Adipocyte (in vitro differentiated cells): ENCODE results near the gene ASCC3.
A peak's percentile ranks its signal among the peaks of the same experiment; 100 is the strongest.

Experiments
- DNase-seq: peaks from one replicate; pipeline ENCODE4 v3.0.0-alpha.2; 2015; ENCODE audit warnings: low read depth
- H3K27me3 ChIP-seq: replicated peaks from 2 replicates; pipeline ENCODE4 v1.7.0; 2013; ENCODE audit warnings: mild to moderate bottlenecking, low read length, moderate library complexity; ENCODE audit not compliant: control insufficient read depth, insufficient read depth
- H3K36me3 ChIP-seq: 2 replicates; pipeline ENCODE4 v1.7.0; 2013; ENCODE audit warnings: low read length, mild to moderate bottlenecking, moderate library complexity; ENCODE audit not compliant: control insufficient read depth, insufficient read depth, severe bottlenecking
- H3K4me1 ChIP-seq: 2 replicates; pipeline ENCODE4 v1.7.0; 2013; ENCODE audit warnings: mild to moderate bottlenecking, low read length, moderate library complexity; ENCODE audit not compliant: control insufficient read depth, insufficient read depth
- H3K4me3 ChIP-seq: 2 replicates; pipeline ENCODE4 v1.7.0; 2013; ENCODE audit warnings: mild to moderate bottlenecking, low read length, moderate library complexity
- H3K9ac ChIP-seq: 2 replicates; pipeline ENCODE4 v1.7.0; 2013; ENCODE audit warnings: mild to moderate bottlenecking, low read length, moderate library complexity
- H3K9me3 ChIP-seq: 2 replicates; pipeline ENCODE4 v1.7.0; 2013; ENCODE audit warnings: mild to moderate bottlenecking, low read length, moderate library complexity; ENCODE audit not compliant: control insufficient read depth

Gene ASCC3

DNA sequence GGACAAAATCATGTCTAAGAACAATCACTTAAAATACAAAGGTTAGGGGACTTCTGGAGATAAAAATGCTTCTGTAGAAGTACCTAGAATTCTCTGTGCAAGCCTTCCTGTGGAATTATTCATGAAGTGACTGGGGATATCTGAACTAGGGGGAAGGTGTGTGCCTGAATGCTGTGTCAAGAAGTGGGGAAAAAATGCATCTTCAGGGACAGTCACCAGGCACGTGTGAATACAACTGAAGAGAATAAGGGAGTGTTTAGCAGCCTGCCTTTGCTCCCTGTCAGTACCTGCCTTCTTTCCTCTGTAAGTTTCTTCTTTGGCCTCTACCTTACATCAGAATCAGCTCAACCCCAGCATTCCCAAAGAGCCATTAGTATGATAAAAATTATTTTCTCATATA is 201.0 kb downstream of the ASCC3 start:
- DNase-seq, result no peak
- H3K36me3 ChIP-seq, result peaks cover 7% of the 10 kb centered on the region
- no peak overlapping the region for H3K4me3 ChIP-seq
- no peaks in the 10 kb centered on the region for H3K9me3 ChIP-seq
- peaks cover 8% of the 10 kb centered on the region for H3K4me1 ChIP-seq
- no peaks in the 10 kb centered on the region for H3K27me3 ChIP-seq
- no peak overlapping the region for H3K9ac ChIP-seq

DNA sequence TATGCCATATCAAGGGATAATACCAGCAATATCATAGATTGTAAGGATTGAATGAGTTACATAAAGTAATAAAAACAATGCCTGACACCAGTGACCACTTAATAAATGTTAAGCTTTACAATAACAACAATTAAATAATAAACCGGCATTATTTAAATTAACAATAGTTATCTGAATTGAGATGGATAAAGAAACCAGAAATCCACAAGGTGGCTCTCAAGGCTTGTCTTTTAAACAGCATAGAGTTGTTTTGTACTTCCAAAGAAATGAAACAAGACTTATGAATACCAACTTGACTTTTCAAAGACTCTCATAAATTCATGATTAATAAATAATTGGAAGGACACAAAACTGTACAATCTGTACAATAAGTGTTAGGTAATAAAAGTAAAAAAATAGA is 203.1 kb downstream of the ASCC3 start:
- Histone ChIP-seq H3K4me3 (no peak overlapping the region), H3K36me3 (peaks cover 7% of the 10 kb centered on the region), H3K27me3 (no peaks in the 10 kb centered on the region), H3K4me1 (no peaks in the 10 kb centered on the region), H3K9me3 (no peaks in the 10 kb centered on the region), H3K9ac (no peak overlapping the region)
- DNase-seq, result peak; percentile 43

DNA sequence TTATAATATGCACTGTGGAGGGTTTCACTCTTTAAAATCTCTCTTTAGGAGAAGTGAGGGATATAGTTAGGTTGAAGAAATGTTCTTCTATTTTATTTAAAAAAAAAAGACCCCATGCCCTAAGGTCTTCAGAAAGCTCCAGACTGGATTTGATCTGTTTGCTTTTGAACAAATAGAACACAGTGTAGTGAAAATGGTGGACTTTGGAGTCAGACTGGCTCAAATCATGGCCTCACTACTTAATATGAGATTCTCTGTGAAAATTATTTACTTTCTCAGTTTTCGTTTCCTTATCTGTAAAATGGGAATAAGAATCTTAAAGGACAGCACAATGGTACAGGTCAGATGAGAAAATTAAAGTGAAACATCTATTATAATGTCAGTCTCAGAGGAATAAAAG is 203.9 kb downstream of the ASCC3 start:
- Histone ChIP-seq H3K4me1 (no peaks in the 10 kb centered on the region), H3K4me3 (no peak overlapping the region), H3K36me3 (peaks cover 7% of the 10 kb centered on the region)

DNA sequence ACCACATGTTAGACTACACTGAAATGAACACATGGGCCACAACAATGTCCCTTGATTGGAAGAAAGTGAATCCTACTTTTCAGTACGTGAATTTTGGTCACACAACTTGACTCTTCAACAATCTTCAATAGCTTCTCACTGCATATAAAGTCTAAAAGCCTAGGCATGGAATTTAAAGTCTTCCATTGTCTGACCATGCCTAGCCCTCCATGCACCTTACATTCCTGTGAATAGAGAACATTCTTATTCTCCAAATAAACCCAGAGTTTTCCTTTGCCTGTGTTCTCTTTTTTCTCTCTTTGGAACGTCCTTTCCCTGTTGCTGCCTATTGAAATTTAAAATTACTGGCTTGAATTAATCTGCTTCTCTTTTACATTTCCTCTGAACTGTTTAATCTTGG is 207.5 kb downstream of the ASCC3 start:
- no peak overlapping the region for H3K9ac ChIP-seq
- DNase-seq, result no peak
- H3K9me3 ChIP-seq, result no peaks in the 10 kb centered on the region
- no peaks in the 10 kb centered on the region for H3K4me1 ChIP-seq
- peaks cover 6% of the 10 kb centered on the region for H3K36me3 ChIP-seq
- no peaks in the 10 kb centered on the region for H3K27me3 ChIP-seq
- no peak overlapping the region for H3K4me3 ChIP-seq

More for the DNA sequence above, 203.9 kb downstream of the ASCC3 start:
- no peak for DNase-seq
- Histone ChIP-seq H3K9ac (no peak overlapping the region), H3K27me3 (no peaks in the 10 kb centered on the region), H3K9me3 (no peaks in the 10 kb centered on the region)

DNA sequence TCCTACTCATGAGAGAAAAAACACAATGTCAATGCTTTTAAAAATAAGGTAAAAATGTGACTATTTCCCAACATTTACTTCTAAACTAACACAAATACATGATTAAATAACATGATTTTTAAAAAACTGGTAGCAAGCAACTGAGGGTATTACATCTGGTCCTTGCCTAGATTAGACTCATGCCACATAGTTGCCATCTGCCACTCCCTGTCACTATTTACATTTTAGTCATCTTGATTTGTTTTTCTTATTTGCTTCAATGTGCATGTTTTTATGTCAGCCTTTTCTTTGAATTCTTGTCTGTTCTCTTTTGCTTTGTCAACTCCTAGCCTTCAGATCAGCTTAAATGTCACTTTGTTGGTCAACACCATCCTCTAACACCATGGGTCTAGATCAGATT is 209.4 kb downstream of the ASCC3 start:
- Histone ChIP-seq H3K9ac (no peak overlapping the region), H3K36me3 (peaks cover 3% of the 10 kb centered on the region), H3K9me3 (no peaks in the 10 kb centered on the region), H3K4me1 (no peaks in the 10 kb centered on the region), H3K4me3 (no peak overlapping the region), H3K27me3 (no peaks in the 10 kb centered on the region)
- no peak for DNase-seq

DNA sequence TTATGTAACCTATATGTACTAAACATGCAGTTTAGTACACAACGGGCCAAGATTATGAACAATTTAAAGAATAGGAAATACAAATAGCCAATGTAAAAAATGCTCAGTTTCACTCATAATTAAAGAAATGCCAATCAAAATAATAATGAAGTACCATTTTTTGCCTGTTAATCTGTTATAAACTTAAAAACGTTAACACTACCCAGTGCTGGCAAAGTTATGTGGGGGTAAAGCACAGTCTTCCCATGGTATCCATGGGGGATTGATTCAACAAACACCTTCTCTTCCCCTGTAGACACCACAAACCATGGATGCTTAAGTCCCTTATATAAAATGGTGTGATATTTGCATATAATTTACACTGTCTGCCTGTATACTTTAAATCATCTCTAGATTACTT is 211.1 kb downstream of the ASCC3 start:
- no peak overlapping the region for H3K4me3 ChIP-seq
- no peaks in the 10 kb centered on the region for H3K27me3 ChIP-seq
- no peak overlapping the region for H3K9ac ChIP-seq
- H3K9me3 ChIP-seq, result no peaks in the 10 kb centered on the region
- H3K36me3 ChIP-seq, result peaks cover 3% of the 10 kb centered on the region
- no peaks in the 10 kb centered on the region for H3K4me1 ChIP-seq
- no peak for DNase-seq

DNA sequence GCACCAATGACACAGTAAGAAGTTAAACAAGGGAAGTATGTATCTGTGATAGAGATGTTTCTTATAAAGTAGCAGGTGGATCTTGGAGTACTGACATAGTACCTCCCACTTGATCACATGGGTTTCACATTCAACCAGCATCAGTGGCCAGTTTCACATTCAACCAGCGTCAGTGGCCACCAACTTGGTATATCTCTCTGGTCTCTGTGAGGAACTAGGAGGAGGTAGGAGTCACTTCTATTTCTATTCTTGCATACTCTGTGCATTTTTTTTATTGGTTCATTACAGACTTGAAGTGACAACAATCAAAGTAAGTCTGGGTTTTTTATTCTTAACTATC is 216.1 kb downstream of the ASCC3 start:
- H3K4me1 ChIP-seq, result peaks cover 17% of the 10 kb centered on the region

DNA sequence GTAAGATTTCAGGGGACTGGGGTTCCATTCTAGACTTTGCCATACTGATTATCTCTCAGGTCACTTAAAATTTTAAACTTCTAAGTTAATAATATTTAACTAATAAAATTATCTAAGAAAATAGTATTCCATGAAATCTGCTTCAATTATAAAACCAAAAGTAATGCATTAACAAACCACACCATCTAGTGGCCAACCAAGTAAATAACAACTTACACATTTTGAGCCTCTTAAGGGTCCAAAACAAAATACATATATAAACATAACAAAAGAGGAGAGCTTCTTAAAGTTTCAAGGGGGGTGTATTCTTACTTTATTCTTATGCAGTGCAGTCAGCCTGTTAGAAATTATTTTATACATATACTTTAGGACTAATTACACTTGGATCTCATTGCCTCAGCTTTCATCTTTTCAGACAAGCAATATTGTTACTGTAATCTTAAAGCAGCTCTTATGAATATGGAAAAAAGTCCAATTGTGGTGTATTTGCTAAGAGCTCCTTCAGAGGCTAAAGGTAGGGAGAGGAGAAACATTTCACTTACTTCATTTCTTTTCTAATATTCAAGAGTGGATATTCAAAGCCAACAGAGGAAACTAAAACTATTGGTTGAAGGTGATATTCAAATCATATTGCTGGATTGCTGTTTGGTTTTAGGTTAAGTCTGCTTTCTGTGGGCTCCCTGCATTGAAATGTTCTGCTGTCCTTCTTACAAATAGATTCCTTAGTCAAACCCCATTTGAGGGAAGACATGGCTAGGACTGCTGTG is 216.7 kb downstream of the ASCC3 start:
- H3K4me1 ChIP-seq, result peaks cover 17% of the 10 kb centered on the region
- no peaks in the 10 kb centered on the region for H3K9me3 ChIP-seq
- no peak overlapping the region for H3K9ac ChIP-seq
- H3K27me3 ChIP-seq, result no peaks in the 10 kb centered on the region
- H3K4me3 ChIP-seq, result no peak overlapping the region
- DNase-seq, result peak; percentile 77
- H3K36me3 ChIP-seq, result no peaks in the 10 kb centered on the region

More for the DNA sequence above, 216.1 kb downstream of the ASCC3 start:
- no peak for DNase-seq
- Histone ChIP-seq H3K36me3 (peaks cover under 1% of the 10 kb centered on the region), H3K27me3 (no peaks in the 10 kb centered on the region), H3K4me3 (no peak overlapping the region), H3K9me3 (no peaks in the 10 kb centered on the region), H3K9ac (no peak overlapping the region)

DNA sequence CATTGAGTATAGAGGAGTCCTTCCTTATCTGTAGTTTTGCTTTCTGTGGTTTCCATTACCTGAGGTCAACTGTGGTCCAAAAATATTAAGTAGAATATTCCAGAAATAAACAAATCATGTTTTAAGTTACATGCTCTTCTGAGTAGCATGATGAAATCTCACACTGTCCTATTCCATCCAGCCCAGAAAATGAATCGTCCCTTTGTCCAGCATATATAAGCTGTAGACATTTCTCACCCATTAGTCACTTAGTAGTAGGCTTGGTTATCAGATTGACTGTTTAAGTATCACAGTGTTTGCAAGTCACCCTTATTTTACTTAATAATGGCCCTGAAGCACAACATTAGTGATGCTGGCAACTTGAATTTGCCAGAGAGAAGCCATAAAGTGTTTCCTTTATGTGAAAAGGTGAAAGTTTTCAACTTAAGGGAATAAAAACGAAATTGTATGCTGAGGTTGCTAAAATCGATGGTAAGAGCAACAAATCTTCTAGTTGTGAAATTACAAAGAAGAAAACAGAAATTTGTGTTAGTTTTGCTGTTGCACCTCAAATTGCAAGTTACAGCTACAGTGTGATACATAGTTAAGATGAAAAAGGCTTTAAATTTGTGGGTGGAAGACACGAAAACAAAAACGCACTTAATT is 217.8 kb downstream of the ASCC3 start:
- Histone ChIP-seq H3K36me3 (no peaks in the 10 kb centered on the region), H3K9me3 (no peaks in the 10 kb centered on the region), H3K4me1 (peaks cover 17% of the 10 kb centered on the region), H3K9ac (no peak overlapping the region), H3K27me3 (no peaks in the 10 kb centered on the region), H3K4me3 (no peak overlapping the region)
- DNase-seq, result peak; percentile 77

DNA sequence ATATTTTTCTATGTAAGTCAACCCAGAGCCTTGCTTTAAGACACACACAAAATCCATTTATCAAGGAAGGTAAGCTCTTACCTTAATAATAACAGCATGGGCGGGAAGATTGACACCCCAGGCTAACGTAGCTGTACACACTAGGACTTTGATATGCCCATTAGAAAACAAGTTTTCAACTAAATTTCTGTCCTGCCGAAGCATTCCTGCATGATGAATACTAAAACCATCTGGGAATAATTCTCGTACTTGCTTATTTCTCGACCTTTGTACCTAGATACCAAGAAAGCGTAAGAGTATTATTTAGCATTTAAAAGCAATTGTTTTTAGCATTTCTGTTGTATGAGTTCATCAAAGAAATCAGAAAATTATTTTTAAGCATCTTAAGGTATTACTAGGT is 218.9 kb downstream of the ASCC3 start:
- Histone ChIP-seq H3K9me3 (no peaks in the 10 kb centered on the region), H3K9ac (no peak overlapping the region), H3K36me3 (no peaks in the 10 kb centered on the region), H3K4me3 (no peak overlapping the region), H3K4me1 (peaks cover 17% of the 10 kb centered on the region), H3K27me3 (no peaks in the 10 kb centered on the region)
- DNase-seq, result no peak

DNA sequence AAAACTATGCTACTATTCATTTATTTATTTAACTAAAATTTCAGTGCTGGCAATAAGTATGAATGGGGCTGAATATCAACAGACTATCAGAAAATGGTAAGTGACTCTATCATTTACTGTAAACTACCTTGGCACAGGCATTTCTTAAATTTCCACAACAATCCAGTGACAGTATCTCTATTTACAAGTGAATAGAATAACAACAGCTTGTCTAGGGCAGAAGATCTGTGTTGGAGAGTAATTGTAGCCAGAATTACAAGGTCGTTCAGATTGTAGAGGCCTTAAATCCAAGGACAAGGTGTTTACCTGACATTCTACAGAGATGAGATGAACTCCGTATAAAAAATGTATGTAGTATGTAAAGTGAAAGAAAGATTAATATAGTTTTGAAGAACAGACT is 222.6 kb downstream of the ASCC3 start:
- no peaks in the 10 kb centered on the region for H3K9me3 ChIP-seq
- no peak for DNase-seq
- H3K4me1 ChIP-seq, result peaks cover 11% of the 10 kb centered on the region
- no peak overlapping the region for H3K4me3 ChIP-seq
- H3K27me3 ChIP-seq, result no peaks in the 10 kb centered on the region
- peaks cover 14% of the 10 kb centered on the region for H3K36me3 ChIP-seq
- H3K9ac ChIP-seq, result no peak overlapping the region
